GM06990 (cell line): ENCODE measurements around the gene RIPPLY3.

Experiments used
- DNase-seq: peaks from one replicate; pipeline ENCODE4 v3.0.0-alpha.2; 2011; ENCODE audit not compliant: insufficient read length; ENCODE audit errors: extremely low read depth
- H3K27me3 ChIP-seq: replicated peaks from 2 replicates; pipeline ENCODE4 v1.6.0; 2011; ENCODE audit warnings: low read length; ENCODE audit not compliant: control insufficient read depth, insufficient read depth
- H3K36me3 ChIP-seq: 2 replicates; pipeline ENCODE4 v1.5.1; 2011; ENCODE audit warnings: low read length; ENCODE audit not compliant: control insufficient read depth, insufficient read depth
- H3K4me3 ChIP-seq: replicated peaks from 2 replicates; pipeline ENCODE4 v1.5.1; 2011; ENCODE audit warnings: low read depth, mild to moderate bottlenecking, control low read depth, low read length
- TF ChIP-seq, protein P1 (sequence below): IDR thresholded peaks from 2 replicates; pipeline ENCODE4 v1.5.1; 2011; ENCODE audit warnings: low read length, control low read depth, mild to moderate bottlenecking, inconsistent platforms; ENCODE audit not compliant: insufficient read depth, poor library complexity, severe bottlenecking

Gene RIPPLY3

DNA sequence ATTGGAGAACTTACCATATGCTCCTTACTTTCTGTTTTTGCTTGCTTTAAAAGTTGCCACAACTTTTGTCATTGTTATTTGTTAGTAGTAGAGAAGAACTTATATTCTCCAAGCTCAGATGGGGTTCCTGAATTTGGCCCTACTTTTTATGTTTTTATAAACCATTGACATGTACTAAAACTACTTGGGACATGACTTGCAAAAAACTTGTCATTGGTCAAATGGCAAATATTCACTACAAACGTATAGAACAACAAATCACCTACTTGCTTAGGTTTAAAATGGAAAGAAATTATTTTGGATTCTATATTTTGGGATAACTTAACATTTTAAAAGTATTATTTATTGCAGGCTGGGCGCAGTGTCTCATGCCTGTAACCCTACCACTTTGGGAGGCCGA, 33.7 kb downstream of the RIPPLY3 start:
- DNase-seq, result no peak
- Histone ChIP-seq H3K36me3 (no peaks in the 10 kb centered on the region), H3K4me3 (no peak overlapping the region), H3K27me3 (no peaks in the 10 kb centered on the region)
- TF ChIP-seq, protein P1, sequence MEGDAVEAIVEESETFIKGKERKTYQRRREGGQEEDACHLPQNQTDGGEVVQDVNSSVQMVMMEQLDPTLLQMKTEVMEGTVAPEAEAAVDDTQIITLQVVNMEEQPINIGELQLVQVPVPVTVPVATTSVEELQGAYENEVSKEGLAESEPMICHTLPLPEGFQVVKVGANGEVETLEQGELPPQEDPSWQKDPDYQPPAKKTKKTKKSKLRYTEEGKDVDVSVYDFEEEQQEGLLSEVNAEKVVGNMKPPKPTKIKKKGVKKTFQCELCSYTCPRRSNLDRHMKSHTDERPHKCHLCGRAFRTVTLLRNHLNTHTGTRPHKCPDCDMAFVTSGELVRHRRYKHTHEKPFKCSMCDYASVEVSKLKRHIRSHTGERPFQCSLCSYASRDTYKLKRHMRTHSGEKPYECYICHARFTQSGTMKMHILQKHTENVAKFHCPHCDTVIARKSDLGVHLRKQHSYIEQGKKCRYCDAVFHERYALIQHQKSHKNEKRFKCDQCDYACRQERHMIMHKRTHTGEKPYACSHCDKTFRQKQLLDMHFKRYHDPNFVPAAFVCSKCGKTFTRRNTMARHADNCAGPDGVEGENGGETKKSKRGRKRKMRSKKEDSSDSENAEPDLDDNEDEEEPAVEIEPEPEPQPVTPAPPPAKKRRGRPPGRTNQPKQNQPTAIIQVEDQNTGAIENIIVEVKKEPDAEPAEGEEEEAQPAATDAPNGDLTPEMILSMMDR, result no peak

GRCh38 chr21:37041706-37042271, 35.3 kb downstream of the RIPPLY3 start:
- TF ChIP-seq, protein P1, result no peak
- no peak overlapping the region for H3K4me3 ChIP-seq
- no peaks in the 10 kb centered on the region for H3K27me3 ChIP-seq
- H3K36me3 ChIP-seq, result no peaks in the 10 kb centered on the region
- DNase-seq, result no peak

GRCh38 chr21:37043818-37044217, 37.3 kb downstream of the RIPPLY3 start:
- Histone ChIP-seq H3K27me3 (no peaks in the 10 kb centered on the region), H3K4me3 (no peak overlapping the region), H3K36me3 (no peaks in the 10 kb centered on the region)
- TF ChIP-seq, protein P1, result no peak
- DNase-seq, result no peak

- H3K4me3 ChIP-seq, result no peak overlapping the region
- no peak for DNase-seq
- no peaks in the 10 kb centered on the region for H3K27me3 ChIP-seq
- TF ChIP-seq, protein P1, result no peak
- no peaks in the 10 kb centered on the region for H3K36me3 ChIP-seq
These were observed 38.1 kb downstream of the RIPPLY3 start for GRCh38 chr21:37044643-37045042.

GRCh38 chr21:37045149-37045548, 38.6 kb downstream of the RIPPLY3 start:
- H3K27me3 ChIP-seq, result no peaks in the 10 kb centered on the region
- DNase-seq, result no peak
- H3K36me3 ChIP-seq, result no peaks in the 10 kb centered on the region
- TF ChIP-seq, protein P1, result no peak
- H3K4me3 ChIP-seq, result no peak overlapping the region

GRCh38 chr21:37045556-37045955, 39.1 kb downstream of the RIPPLY3 start:
- no peaks in the 10 kb centered on the region for H3K27me3 ChIP-seq
- H3K36me3 ChIP-seq, result no peaks in the 10 kb centered on the region
- DNase-seq, result no peak
- H3K4me3 ChIP-seq, result no peak overlapping the region
- TF ChIP-seq, protein P1, result no peak
